HG03045 (cell line): ENCODE results near the gene DCAF4.
"Not testable (repeated sequence)": the region's sequence is repeated elsewhere in the genome, so short reads cannot be mapped to it uniquely, and the experiment has no call there.

Experiments
- ATAC-seq: cut with Tn5 transposase; IDR thresholded peaks from one replicate; pipeline ENCODE4 v1.9.1; 2021; ENCODE audit warnings: mild to moderate bottlenecking, moderate library complexity; ENCODE audit not compliant: unreplicated experiment

The DCAF4 gene

DNA sequence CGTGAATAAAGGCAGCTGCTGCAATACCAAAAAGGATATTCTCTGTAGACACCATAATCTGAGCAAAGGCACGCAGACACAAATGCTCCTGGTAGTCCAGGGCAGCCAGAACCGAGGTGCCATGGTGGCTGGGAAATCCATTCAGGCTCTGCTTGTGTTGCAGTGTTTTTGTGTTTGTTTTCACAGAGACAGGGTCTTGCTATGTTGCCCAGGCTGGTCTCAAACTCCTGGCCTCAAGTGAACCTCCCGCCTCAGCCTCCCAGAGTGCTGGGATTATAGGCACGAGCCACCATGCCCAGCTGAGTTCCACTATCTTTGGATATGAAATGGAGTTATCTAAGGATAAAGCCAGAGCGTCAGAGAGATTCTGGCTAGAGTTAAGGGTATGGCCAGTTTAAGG, 39.8 kb downstream of the DCAF4 start:
- no peak for ATAC-seq

- ATAC-seq: no peak
Observed at GRCh38 chr14:72968316-72968715, 42.1 kb downstream of the DCAF4 start.

GRCh38 chr14:72970058-72970630, 43.9 kb downstream of the DCAF4 start:
- no peak for ATAC-seq

- ATAC-seq: no peak
Observed at GRCh38 chr14:72970824-72971434, 44.7 kb downstream of the DCAF4 start.

GRCh38 chr14:72974661-72975060, 48.4 kb downstream of the DCAF4 start:
- ATAC-seq: no peak

GRCh38 chr14:72975770-72976169, 49.5 kb downstream of the DCAF4 start:
- no peak for ATAC-seq

- ATAC-seq: no peak
Observed at GRCh38 chr14:72978856-72979255, 52.6 kb downstream of the DCAF4 start.

DNA sequence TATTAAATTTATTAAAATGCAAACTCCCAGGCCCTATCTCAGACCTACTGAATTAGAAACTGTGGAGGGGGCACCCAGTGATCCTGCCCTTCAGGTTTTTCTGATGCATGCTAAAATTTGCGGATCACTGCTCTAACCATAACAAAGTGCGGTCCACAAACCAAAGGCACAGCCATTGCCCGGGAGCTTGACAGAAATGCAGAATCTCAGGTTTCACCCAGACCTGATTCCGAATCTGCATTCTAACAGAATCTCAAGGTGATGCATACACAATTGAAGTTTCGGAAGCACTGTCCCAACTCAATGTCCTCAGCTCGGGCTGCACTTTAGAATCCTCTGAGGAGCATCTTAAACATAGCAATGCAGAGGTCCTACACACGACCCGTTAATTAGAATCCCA, 54.6 kb downstream of the DCAF4 start:
- no peak for ATAC-seq

GRCh38 chr14:72982146-72982708, 56.0 kb downstream of the DCAF4 start:
- ATAC-seq: no peak

- ATAC-seq: no peak
Observed at GRCh38 chr14:72986214-72986613, 60.0 kb downstream of the DCAF4 start.

DNA sequence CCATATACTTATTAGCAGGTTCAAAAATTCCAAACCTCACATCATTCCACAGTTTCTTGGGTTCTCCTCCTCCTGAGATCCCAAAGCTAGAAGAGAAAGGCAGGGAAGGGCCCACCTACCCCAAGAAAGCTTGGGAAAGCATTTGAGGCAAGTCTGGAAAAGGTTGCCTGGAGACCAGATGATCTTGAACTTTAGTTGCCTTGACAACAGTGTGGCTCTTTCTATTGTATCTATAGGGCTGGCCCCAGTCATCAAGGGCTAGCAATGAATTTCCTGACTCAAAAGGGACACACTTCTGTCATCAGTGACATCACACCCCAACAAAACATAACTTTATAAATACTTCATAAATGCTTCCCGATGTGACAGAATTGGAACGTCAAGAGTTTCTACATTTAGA, 60.6 kb downstream of the DCAF4 start:
- no peak for ATAC-seq

GRCh38 chr14:72990171-72990570, 63.9 kb downstream of the DCAF4 start:
- ATAC-seq: no peak

DNA sequence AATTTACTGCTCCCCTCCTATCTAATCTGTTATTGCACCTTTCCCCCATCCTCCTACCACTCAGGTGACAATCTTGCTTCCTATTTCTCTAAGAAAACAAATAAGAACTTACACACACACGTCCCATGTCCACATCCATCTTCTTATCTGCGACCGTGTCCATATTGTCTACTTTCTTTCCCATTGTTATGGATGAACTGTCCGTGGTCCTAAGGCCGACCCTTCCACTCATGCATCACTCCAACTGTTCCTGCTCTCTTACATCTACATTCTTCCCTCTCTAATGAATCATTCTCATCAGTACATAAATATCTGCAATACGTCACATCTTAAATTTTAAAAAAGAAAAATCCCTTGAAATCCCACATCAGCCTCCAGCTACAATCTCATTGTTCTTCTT, 70.7 kb downstream of the DCAF4 start:
- ATAC-seq: no peak

- no peak for ATAC-seq
Observed at GRCh38 chr14:72998252-72998903, 72.1 kb downstream of the DCAF4 start.

DNA sequence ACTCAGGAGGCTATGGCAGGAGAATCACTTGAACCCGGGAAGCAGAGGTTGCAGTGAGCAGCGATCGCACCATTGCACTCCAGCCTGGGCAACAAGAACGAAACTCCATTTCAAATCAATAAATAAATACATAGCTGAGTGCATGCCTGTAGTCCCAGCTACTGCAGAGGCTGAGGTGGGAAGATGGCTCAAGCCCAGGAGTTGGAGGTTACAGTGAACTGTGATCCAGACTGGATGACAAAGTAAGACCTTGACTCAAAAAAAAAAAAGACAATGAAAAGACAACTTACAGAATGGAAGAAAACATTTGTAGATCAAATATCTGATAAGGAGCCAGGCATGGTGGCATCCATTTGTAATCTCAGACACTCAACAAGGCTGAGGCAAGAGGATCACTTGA, 73.1 kb downstream of the DCAF4 start:
- ATAC-seq: no peak

DNA sequence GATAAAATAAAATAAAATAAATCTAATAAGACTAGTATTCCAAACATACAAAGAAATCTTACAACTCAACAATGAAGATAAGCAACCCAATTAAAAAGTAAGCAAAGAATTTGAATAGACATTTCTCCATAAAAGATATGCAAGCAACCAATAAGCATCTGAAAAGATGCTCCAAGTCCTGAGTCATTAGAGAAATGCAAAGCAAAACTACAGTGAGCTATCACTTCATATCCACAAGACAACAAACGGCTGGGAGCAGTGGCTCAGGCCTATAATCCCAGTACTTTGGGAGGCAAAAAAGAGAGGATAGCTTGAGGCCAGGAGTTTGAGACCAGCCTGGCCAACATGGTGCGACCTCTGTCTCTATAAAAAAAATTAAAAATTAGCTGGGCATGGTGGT, 73.8 kb downstream of the DCAF4 start:
- ATAC-seq: no peak

- ATAC-seq: no peak
Observed at GRCh38 chr14:73003681-73004080, 77.4 kb downstream of the DCAF4 start.

- not testable (repeated sequence) for ATAC-seq
Observed at GRCh38 chr14:73004641-73005040, 78.4 kb downstream of the DCAF4 start.

- ATAC-seq: no peak
Observed at GRCh38 chr14:73007835-73008234, 81.6 kb downstream of the DCAF4 start.

- no peak for ATAC-seq
Observed at GRCh38 chr14:73008501-73008900, 82.2 kb downstream of the DCAF4 start.
